Kidney epithelial cell (primary cell): ENCODE measurements around the gene KLHDC9. TPM values are rescaled to one million over a fixed set of nuclear protein-coding genes. Genes with fewer than 3 reads are reported as not detected.

Experiments used
- DNase-seq: peaks from one replicate; pipeline ENCODE4 v3.0.0-alpha.2; 2010; ENCODE audit warnings: low read depth
- H3K27me3 ChIP-seq: 2 replicates; pipeline ENCODE4 v1.6.0; 2011; ENCODE audit warnings: low read length; ENCODE audit not compliant: control insufficient read depth, insufficient read depth
- H3K36me3 ChIP-seq: 2 replicates; pipeline ENCODE4 v1.5.1; 2011; ENCODE audit warnings: low read length; ENCODE audit not compliant: control insufficient read depth, insufficient read depth
- H3K4me3 ChIP-seq: 2 replicates; pipeline ENCODE4 v1.5.1; 2011; ENCODE audit warnings: low read depth, mild to moderate bottlenecking, control low read depth, low read length
- total RNA-seq: library from RNA; depleted of rRNA; stranded (reverse); fragments of >200 nt; gene quantifications from 2 replicates; pipeline ENCODE4 v1.2.3, GENCODE V29; 2015
- TF ChIP-seq, protein P1 (sequence below): IDR thresholded peaks from 2 replicates; pipeline ENCODE4 v1.5.1; 2011; ENCODE audit warnings: mild to moderate bottlenecking, moderate library complexity, low read length, control low read depth, inconsistent platforms; ENCODE audit not compliant: insufficient read depth, poor library complexity, severe bottlenecking

The KLHDC9 gene
- total RNA-seq, 1 donor from 2014 or later: 3.1 TPM

- DNase-seq: no peak
- H3K27me3 ChIP-seq: no peaks in the 10 kb centered on the region
- H3K36me3 ChIP-seq: no peaks in the 10 kb centered on the region
- TF ChIP-seq, protein P1, sequence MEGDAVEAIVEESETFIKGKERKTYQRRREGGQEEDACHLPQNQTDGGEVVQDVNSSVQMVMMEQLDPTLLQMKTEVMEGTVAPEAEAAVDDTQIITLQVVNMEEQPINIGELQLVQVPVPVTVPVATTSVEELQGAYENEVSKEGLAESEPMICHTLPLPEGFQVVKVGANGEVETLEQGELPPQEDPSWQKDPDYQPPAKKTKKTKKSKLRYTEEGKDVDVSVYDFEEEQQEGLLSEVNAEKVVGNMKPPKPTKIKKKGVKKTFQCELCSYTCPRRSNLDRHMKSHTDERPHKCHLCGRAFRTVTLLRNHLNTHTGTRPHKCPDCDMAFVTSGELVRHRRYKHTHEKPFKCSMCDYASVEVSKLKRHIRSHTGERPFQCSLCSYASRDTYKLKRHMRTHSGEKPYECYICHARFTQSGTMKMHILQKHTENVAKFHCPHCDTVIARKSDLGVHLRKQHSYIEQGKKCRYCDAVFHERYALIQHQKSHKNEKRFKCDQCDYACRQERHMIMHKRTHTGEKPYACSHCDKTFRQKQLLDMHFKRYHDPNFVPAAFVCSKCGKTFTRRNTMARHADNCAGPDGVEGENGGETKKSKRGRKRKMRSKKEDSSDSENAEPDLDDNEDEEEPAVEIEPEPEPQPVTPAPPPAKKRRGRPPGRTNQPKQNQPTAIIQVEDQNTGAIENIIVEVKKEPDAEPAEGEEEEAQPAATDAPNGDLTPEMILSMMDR: no peak
- H3K4me3 ChIP-seq: no peak overlapping the region
Observed at GRCh38 chr1:161089938-161090337, 8.2 kb upstream of the KLHDC9 start.

DNA sequence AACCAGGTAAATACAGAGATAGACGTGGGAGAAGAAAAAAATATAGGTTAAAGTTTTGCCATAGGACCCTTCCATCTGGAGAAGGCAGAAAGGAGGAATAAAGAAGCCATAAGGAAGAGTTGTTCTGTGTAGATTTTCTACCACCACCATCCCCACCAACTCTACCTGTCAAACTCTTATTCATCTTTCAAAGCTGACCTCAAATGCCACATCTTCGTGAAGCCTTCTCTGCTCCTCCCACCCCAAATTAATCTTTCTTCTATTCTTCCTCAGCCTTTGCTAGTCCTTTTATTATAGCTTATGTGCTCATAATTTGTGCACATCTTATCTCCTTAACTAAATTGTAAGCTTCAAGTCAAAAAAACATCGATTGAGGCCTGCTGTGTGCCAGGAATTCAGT lies 7.5 kb upstream of the KLHDC9 start:
- TF ChIP-seq, protein P1: no peak

DNA sequence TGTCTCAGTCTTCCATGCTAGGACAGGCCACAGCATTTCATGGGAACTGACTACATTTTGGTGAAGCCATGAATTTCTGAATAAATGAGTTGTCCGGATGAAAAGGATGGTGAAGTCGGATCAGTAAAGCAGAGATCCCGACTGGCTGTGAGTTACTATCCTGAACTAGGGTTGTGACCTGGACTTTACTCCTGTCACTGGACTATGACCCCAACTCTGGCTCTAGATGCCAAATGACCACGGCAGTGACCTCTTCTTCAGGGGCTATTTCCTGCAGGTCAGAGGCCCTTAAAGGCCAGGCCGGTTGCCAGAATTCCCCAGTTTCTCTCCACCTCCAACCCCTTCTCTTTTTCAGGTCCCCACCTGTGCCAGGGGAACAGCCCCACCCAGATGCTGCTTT lies 7.1 kb upstream of the KLHDC9 start:
- Histone ChIP-seq H3K4me3 (no peak overlapping the region), H3K36me3 (no peaks in the 10 kb centered on the region), H3K27me3 (no peaks in the 10 kb centered on the region)
- no peak for DNase-seq
- TF ChIP-seq, protein P1: no peak

More for the DNA sequence above, 7.5 kb upstream of the KLHDC9 start:
- Histone ChIP-seq H3K36me3 (no peaks in the 10 kb centered on the region), H3K27me3 (no peaks in the 10 kb centered on the region), H3K4me3 (no peak overlapping the region)
- DNase-seq: no peak

- TF ChIP-seq, protein P1: no peak
- no peak for DNase-seq
Observed at GRCh38 chr1:161091796-161092507, 6.2 kb upstream of the KLHDC9 start.

GRCh38 chr1:161092621-161093028 lies 5.5 kb upstream of the KLHDC9 start:
- no peaks in the 10 kb centered on the region for H3K27me3 ChIP-seq
- no peak for DNase-seq
- H3K36me3 ChIP-seq: no peaks in the 10 kb centered on the region
- no peak overlapping the region for H3K4me3 ChIP-seq
- TF ChIP-seq, protein P1: no peak

More at GRCh38 chr1:161091796-161092507, 6.2 kb upstream of the KLHDC9 start:
- Histone ChIP-seq H3K27me3 (no peaks in the 10 kb centered on the region), H3K36me3 (no peaks in the 10 kb centered on the region), H3K4me3 (no peak overlapping the region)

- no peak for DNase-seq
- Histone ChIP-seq H3K4me3 (no peak overlapping the region), H3K36me3 (no peaks in the 10 kb centered on the region), H3K27me3 (no peaks in the 10 kb centered on the region)
- TF ChIP-seq, protein P1: no peak
Observed at GRCh38 chr1:161094481-161094880, 3.7 kb upstream of the KLHDC9 start.
